T1000 (cell line): Measurements from ENCODE around the gene CCDC13.
"Not testable (repeated sequence)": the region's sequence is repeated elsewhere in the genome, so short reads cannot be mapped to it uniquely, and the experiment has no call there.

ENCODE experiments used
- DNase-seq: peaks from one replicate; lab custom pipeline; 2025; ENCODE audit warnings: mixed read lengths; lab: John Stamatoyannopoulos, UW

Gene CCDC13

GRCh38 chr3:42772670-42773408 is at the start of gene CCDC13:
CCDC13 (minus strand) TSS chr3:42773253; CDS start chr3:42758345, 14,908 bp downstream.
- peak; percentile 73 for DNase-seq

GRCh38 chr3:42822828-42823227 is 49.8 kb upstream of the CCDC13 start:
- DNase-seq: no peak

- DNase-seq: no peak
Measured at GRCh38 chr3:42820746-42821051, 47.6 kb upstream of the CCDC13 start.

- DNase-seq: no peak
Measured at GRCh38 chr3:42819351-42819965, 46.4 kb upstream of the CCDC13 start.

- no peak for DNase-seq
Measured at GRCh38 chr3:42815826-42816225, 42.8 kb upstream of the CCDC13 start.

GRCh38 chr3:42814914-42815507 is 42.0 kb upstream of the CCDC13 start:
- no peak for DNase-seq

- no peak for DNase-seq
Measured at GRCh38 chr3:42814246-42814645, 41.2 kb upstream of the CCDC13 start.

- not testable (repeated sequence) for DNase-seq
Measured at GRCh38 chr3:42811118-42811883, 38.2 kb upstream of the CCDC13 start.

- DNase-seq: not testable (repeated sequence)
Measured at GRCh38 chr3:42810706-42811105, 37.7 kb upstream of the CCDC13 start.

- no peak for DNase-seq
Measured at GRCh38 chr3:42809202-42809601, 36.1 kb upstream of the CCDC13 start, which contains the start of gene ACKR2. ACKR2 (plus strand) TSS chr3:42809445; CDS start chr3:42864503, 55,058 bp downstream.

GRCh38 chr3:42807929-42808328 is 34.9 kb upstream of the CCDC13 start:
- no peak for DNase-seq

- no peak for DNase-seq
Measured at GRCh38 chr3:42805141-42805821, 32.2 kb upstream of the CCDC13 start.

- DNase-seq: no peak
Measured at GRCh38 chr3:42804831-42805132, 31.7 kb upstream of the CCDC13 start.

GRCh38 chr3:42804106-42804830 is 31.2 kb upstream of the CCDC13 start, which contains the start of gene HIGD1A:
HIGD1A (minus strand) TSS chr3:42804490; CDS start chr3:42794253, 10,237 bp downstream.
- peak; percentile 89 for DNase-seq

GRCh38 chr3:42803414-42804105 is 30.5 kb upstream of the CCDC13 start:
- no peak for DNase-seq

- no peak for DNase-seq
Measured at GRCh38 chr3:42802876-42803413, 29.9 kb upstream of the CCDC13 start.

GRCh38 chr3:42801784-42802183 is 28.7 kb upstream of the CCDC13 start:
- no peak for DNase-seq

- no peak for DNase-seq
Measured at GRCh38 chr3:42801048-42801620, 28.1 kb upstream of the CCDC13 start.

- DNase-seq: no peak
Measured at GRCh38 chr3:42800251-42800650, 27.2 kb upstream of the CCDC13 start.

- no peak for DNase-seq
Measured at GRCh38 chr3:42799376-42799775, 26.3 kb upstream of the CCDC13 start.
